ENCODE data around the gene RGL4. TPM values are rescaled to one million over a fixed set of nuclear protein-coding genes. Genes with fewer than 3 reads are reported as not detected.
A peak's percentile ranks its signal among the peaks of the same experiment; 100 is the strongest.
"Not testable (repeated sequence)": the region's sequence is repeated elsewhere in the genome, so short reads cannot be mapped to it uniquely, and the experiment has no call there.

RGL4 gene
- total RNA-seq, 1 donor from 2014 or later, result not detected

DNA sequence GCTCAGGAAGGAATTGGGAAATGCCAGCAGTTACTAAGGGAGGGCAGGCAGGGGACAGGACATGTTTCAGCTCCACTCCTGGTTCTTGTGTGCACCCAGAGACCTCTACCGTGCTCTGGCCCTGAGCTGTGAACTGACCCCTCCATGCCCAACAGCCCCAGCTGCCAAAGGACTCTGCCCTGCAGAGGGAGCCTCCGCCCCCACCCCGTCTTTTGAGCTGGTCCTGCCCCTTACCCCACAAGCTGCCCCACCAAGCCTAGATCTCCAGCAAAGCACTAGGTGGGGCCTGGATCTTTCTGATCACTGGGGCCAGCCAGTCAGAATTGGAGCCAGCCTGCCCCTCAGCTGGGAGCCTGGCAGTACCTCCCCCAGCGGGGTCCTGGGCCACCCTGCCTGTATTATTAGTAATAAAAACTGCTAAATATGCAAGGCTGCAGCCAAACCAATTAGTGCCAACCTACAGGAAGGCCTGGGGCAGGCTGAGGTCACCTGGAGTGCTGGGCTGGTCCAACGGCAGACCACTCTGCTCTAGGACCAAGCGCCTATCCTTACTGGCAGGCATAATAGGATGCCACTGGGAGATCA lies 34.8 kb upstream of the RGL4 start:
- DNase-seq (ENCODE audit: low read depth), result no peak
- Histone ChIP-seq H3K27me3 (ENCODE audit: control insufficient read depth, insufficient read depth, low read length) (no peaks in the 10 kb centered on the region), H3K4me3 (ENCODE audit: low read depth, low read length) (no peak overlapping the region), H3K36me3 (ENCODE audit: control insufficient read depth, insufficient read depth, low read length) (peaks cover 2% of the 10 kb centered on the region)
- TF ChIP-seq, protein P1, sequence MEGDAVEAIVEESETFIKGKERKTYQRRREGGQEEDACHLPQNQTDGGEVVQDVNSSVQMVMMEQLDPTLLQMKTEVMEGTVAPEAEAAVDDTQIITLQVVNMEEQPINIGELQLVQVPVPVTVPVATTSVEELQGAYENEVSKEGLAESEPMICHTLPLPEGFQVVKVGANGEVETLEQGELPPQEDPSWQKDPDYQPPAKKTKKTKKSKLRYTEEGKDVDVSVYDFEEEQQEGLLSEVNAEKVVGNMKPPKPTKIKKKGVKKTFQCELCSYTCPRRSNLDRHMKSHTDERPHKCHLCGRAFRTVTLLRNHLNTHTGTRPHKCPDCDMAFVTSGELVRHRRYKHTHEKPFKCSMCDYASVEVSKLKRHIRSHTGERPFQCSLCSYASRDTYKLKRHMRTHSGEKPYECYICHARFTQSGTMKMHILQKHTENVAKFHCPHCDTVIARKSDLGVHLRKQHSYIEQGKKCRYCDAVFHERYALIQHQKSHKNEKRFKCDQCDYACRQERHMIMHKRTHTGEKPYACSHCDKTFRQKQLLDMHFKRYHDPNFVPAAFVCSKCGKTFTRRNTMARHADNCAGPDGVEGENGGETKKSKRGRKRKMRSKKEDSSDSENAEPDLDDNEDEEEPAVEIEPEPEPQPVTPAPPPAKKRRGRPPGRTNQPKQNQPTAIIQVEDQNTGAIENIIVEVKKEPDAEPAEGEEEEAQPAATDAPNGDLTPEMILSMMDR (IDR thresholded peaks at IDR 0.05; ENCODE audit: insufficient read depth, low read length, severe bottlenecking), result no peak
- no peak for FAIRE-seq

DNA sequence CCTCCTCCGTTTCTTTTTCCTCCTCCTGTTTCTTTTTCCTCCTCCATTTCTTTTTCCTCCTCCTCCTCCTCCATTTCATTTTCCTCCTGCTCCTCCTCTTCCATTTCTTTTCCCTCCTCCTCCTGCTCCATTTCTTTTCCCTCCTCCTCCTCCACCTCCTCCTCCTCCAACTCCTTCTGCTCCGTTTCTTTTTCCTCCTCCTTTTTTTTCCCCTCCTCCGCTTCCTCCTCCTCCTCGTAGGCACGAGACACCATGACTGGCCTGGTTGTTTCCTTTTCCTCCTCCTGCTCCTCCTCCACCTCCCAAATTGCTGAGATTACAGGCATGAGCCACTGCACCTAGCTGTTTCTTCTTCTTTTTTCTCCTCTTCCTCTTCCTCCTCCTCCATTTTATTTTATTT lies 33.1 kb upstream of the RGL4 start:
- FAIRE-seq (no peak), DNase-seq (ENCODE audit: low read depth) (no peak)
- TF ChIP-seq, protein P1 (IDR thresholded peaks at IDR 0.05; ENCODE audit: insufficient read depth, low read length, severe bottlenecking), result no peak
- H3K36me3 ChIP-seq (ENCODE audit: control insufficient read depth, insufficient read depth, low read length), result peaks cover 2% of the 10 kb centered on the region
- no peak overlapping the region for H3K4me3 ChIP-seq (ENCODE audit: low read depth, low read length)
- H3K27me3 ChIP-seq (ENCODE audit: control insufficient read depth, insufficient read depth, low read length), result no peaks in the 10 kb centered on the region

DNA sequence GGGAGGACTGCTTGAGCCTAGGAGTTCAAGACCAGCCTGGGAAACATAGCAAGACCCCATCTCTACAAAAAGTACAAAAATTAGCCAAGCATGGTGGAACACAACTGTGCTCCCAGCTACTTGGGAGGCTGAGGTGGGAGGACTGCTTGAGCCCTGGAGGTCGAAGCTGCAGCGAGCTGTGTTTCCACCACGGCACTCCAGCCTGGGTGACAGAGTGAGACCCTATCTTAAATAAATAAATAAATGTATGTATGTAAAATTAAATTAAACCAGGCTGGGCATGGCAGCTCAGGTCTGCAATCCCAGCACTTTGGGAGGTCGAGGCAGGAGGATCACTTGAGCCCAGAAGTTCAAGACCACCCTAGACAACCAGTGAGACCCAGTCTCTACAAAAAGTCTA lies 30.4 kb upstream of the RGL4 start:
- FAIRE-seq; H3K36me3 ChIP-seq (ENCODE audit: control insufficient read depth, insufficient read depth, low read length): not testable (repeated sequence)

DNA sequence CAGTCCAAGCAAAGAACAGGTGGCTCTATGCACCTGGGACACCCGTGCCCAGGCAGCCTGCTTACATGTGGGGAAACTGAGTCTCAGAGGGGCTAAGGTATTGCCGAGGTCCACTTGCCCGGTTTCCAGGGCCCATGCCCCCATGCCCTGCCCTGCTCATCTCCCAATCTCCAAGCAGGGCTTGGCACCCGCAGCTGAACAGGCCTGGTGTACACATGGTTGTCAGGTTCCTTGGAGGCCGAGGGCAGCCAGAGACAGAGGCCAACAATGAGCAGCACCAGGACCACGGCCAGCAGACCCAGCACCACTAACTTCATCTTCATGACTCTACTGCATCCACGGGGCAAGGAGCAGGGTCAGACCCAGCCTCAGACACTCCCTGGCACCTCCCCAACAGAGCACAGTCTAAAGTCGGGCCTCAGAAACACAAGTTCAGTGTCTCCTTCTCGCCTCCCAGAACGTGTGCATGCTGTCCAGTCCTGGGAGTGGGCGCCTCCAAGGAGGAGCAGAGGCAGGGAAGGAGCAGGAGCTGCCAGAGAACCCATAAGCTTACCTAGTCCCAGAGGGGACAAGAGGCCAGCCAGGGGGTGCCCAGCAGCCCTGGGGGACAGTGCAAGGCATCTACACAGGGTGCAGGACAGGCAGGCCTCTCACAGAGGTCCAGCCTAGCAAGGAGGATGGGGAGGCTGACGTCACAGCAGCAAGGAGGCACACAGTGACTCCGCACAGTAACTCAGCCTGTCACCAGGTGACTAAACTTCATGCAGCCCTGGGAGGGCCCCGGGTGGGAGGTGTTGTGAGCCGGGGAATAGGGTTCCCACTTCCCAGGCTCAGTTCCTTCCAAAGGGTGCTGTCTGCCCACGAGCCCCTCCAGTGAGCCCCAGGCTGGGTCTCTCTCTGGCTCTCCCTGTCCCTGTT lies 20.2 kb upstream of the RGL4 start:
- no peak for FAIRE-seq

More for the DNA sequence above, 30.4 kb upstream of the RGL4 start:
- H3K27me3 ChIP-seq (ENCODE audit: control insufficient read depth, insufficient read depth, low read length); H3K4me3 ChIP-seq (ENCODE audit: low read depth, low read length); DNase-seq (ENCODE audit: low read depth): not testable (repeated sequence)

DNA sequence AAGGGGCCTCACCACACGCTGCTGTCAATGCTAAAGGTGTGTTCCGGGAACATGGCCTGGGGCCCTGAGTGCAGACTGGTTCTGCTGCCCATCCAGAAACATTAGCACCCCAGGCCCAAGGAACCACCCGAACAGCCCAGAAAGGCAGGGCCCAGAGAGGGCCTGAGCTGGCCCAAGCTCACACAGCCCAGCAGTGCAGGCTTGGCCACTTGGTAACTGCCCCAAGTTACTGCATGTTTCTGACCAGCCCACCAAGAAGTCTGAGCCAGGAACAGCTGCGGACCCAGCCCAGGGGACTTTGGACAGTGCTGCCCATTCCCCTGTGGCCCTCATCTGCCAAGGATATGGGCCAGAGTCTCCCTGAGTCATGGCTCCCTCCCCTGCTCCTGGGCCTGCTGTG lies 19.4 kb upstream of the RGL4 start:
- H3K27me3 ChIP-seq (ENCODE audit: control insufficient read depth, insufficient read depth, low read length); FAIRE-seq; H3K36me3 ChIP-seq (ENCODE audit: control insufficient read depth, insufficient read depth, low read length); H3K4me3 ChIP-seq (ENCODE audit: low read depth, low read length); DNase-seq (ENCODE audit: low read depth): not testable (repeated sequence)

More for the DNA sequence above, 20.2 kb upstream of the RGL4 start:
- no peaks in the 10 kb centered on the region for H3K27me3 ChIP-seq (ENCODE audit: control insufficient read depth, insufficient read depth, low read length)
- TF ChIP-seq, protein P1 (IDR thresholded peaks at IDR 0.05; ENCODE audit: insufficient read depth, low read length, severe bottlenecking), result no peak
- DNase-seq (ENCODE audit: low read depth), result no peak
- no peaks in the 10 kb centered on the region for H3K36me3 ChIP-seq (ENCODE audit: control insufficient read depth, insufficient read depth, low read length)
- H3K4me3 ChIP-seq (ENCODE audit: low read depth, low read length), result no peak overlapping the region

DNA sequence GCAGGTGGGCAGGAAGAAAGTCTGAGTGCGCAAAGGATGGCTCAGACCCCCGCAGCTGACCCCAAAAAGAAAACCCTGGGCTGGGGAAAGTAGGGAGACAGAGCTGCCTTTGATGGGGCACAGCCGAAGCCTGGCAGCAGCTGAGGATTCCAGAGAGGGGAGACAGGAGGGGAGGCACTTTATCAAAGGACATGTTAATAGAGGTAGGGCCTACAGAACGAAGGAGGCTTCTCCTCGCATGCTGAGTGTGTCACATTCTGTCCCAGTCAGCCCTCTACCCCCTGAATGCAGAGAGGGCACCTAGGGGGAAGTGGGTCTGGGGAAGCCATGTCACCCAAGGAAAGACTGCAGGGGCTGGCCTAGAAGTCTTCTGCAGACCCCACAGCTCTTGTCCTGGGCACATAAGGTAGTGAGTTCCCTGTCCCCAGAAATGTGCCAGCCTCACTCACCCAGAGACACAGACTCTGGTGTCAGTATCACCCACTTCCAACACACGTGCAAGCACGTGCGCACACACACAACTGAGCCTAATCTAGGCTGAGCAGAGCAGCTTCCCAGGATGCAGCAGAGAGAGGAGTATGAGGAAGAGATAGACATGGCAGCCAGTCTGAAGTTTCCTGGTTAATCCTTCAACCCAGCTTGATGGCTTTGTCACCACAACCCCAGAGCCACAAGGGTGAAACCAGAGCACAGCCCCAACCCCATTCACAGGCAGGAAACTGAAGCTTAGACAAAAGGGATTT lies 18.3 kb upstream of the RGL4 start:
- FAIRE-seq, result peak; percentile 18

DNA sequence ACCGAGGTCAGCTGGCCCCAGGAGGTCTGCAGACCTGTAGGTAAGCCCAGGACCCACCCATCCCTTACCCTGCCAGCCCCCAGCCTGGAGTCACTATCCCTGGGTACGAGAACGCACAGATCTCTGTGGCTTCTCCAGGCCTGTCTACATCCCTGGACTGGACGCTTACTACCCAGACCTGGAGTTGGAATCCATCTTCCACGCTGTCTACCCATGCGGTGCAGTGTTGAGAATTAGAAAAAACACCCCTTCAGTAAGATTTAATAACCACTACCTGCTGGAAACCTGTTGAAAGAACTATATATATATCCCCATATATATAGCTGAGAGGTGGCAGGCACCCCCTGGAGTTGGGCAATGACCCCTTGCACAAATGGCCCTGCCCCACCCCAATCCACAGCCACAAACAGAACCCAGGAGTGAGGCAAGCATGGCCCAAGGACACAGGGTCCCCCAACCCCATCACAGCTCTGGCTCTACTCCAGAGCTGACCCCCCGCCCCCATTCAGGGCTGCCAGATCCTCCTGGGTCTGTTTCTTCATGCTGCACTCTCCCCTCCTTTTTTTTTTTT lies 17.7 kb upstream of the RGL4 start:
- TF ChIP-seq, protein P1 (IDR thresholded peaks at IDR 0.05; ENCODE audit: insufficient read depth, low read length, severe bottlenecking), result no peak

More for the DNA sequence above, 18.3 kb upstream of the RGL4 start:
- H3K4me3 ChIP-seq (ENCODE audit: low read depth, low read length); H3K27me3 ChIP-seq (ENCODE audit: control insufficient read depth, insufficient read depth, low read length); DNase-seq (ENCODE audit: low read depth); H3K36me3 ChIP-seq (ENCODE audit: control insufficient read depth, insufficient read depth, low read length): not testable (repeated sequence)

More for the DNA sequence above, 17.7 kb upstream of the RGL4 start:
- DNase-seq (ENCODE audit: low read depth) (no peak), FAIRE-seq (no peak)
- Histone ChIP-seq H3K36me3 (ENCODE audit: control insufficient read depth, insufficient read depth, low read length) (no peaks in the 10 kb centered on the region), H3K27me3 (ENCODE audit: control insufficient read depth, insufficient read depth, low read length) (no peaks in the 10 kb centered on the region), H3K4me3 (ENCODE audit: low read depth, low read length) (no peak overlapping the region)
